Mucosa of rectum (tissue), 2 donors: ENCODE data around the gene NFIB.

Experiments
- H3K27ac ChIP-seq, 2 donors: one replicate each; pipeline ENCODE4 v1.7.0; 2013; ENCODE audit warnings: inconsistent platforms in 2 of 2, low read depth in 2 of 2, low read length in 2 of 2
- H3K27me3 ChIP-seq, 2 donors: one replicate each; pipeline ENCODE4 v1.7.0; 2013; ENCODE audit warnings: low read length in 2 of 2; ENCODE audit not compliant: control insufficient read depth in 2 of 2, insufficient read depth in 2 of 2
- H3K36me3 ChIP-seq, 2 donors: one replicate each; pipeline ENCODE4 v1.7.0; 2013; ENCODE audit warnings: low read length in 2 of 2; ENCODE audit not compliant: control insufficient read depth in 2 of 2, insufficient read depth in 2 of 2
- H3K4me1 ChIP-seq, 2 donors: one replicate each; pipeline ENCODE4 v1.7.0; 2013; ENCODE audit warnings: low read length in 2 of 2, mild to moderate bottlenecking in 1 of 2; ENCODE audit not compliant: control insufficient read depth in 2 of 2, insufficient read depth in 2 of 2
- H3K4me3 ChIP-seq, 2 donors: one replicate each; pipeline ENCODE4 v1.7.0; 2013; ENCODE audit warnings: low read length in 2 of 2
- H3K9ac ChIP-seq, 2 donors: one replicate each; pipeline ENCODE4 v1.7.0; 2013; ENCODE audit warnings: low read length in 2 of 2, low read depth in 1 of 2, mild to moderate bottlenecking in 1 of 2
- H3K9me3 ChIP-seq, 2 donors: one replicate each; pipeline ENCODE4 v1.7.0; 2013; ENCODE audit warnings: low read length in 2 of 2; ENCODE audit not compliant: control insufficient read depth in 2 of 2
- donor health status: healthy.
- donor health status: Normal muscosa, but diverticular disease.

NFIB gene

DNA sequence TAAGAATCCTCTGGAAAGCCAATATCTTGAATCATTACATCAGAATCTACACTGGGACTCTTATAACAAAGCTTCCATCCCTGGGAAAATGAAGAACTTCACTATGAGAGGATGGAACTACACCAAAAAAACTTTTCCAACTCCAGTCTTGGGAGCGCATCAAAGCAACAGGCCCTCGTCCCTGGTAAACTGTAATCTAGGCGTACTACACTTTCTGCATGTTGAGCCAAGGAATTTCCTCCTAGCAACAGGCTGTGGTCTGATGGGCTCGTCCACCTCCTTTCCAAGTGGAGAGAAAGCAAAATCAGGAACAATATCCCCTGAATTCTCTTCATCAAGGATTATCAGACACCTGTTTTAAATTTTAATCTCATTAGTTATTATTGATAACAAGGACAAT, 94.1 kb downstream of the NFIB start:
- Histone ChIP-seq H3K9me3 (no peaks in the 10 kb centered on the region), H3K4me1 (peaks cover 0 to 3% of the 10 kb centered on the region in 2 donors), H3K36me3 (no peaks in the 10 kb centered on the region), H3K9ac (no peak overlapping the region), H3K27ac (no peak overlapping the region), H3K4me3 (no peak overlapping the region), H3K27me3 (no peaks in the 10 kb centered on the region)

DNA sequence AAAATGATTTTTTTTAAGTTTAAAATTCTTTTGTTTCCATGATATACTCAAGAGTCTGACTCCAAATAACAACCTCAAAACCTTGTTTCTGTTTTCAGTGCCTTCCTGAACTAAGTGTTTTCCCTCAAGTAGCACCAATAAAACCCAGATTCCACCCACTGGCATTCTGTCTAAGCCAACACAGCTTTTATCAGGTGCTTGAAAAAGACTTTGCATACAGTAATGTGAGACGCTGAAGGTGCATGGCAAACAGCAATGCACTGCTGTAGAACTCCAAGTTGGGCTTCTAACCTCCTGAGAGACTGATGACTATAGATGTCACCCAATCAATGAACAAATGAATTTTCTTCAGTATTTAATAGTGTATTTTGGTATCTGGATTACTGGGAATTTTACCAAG, 95.7 kb downstream of the NFIB start:
- Histone ChIP-seq H3K9ac (no peak overlapping the region), H3K4me3 (no peak overlapping the region), H3K27ac (no peak overlapping the region), H3K9me3 (no peaks in the 10 kb centered on the region), H3K4me1 (peaks cover 0 to 9% of the 10 kb centered on the region in 2 donors), H3K27me3 (no peaks in the 10 kb centered on the region), H3K36me3 (no peaks in the 10 kb centered on the region)

DNA sequence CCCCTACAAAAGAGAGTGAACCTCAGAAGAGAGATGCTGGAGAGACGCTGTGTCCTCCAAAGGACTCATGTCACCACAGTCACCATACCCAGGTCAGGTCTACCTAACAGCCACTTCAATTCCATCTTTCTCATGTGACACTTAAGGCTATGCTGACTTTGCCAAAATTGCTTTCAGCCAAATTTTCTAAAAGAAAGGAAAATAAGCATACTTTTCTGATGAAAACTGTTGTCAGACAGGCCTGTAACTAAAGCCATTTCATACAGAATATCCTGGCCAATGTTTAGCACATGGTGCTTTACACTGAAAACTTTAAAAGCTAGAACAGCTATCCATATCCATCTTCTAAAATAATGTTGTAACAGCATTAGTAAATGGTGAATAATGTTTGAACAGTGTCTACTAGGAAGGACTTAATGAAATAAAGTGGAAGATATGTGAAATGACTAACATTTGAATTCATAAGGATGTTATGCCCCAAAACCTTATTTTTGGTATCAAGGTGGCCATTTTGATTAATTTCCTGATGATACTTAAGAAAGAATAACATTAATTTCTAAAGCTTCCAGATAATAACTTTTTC, 97.2 kb downstream of the NFIB start:
- Histone ChIP-seq H3K4me1 (peaks cover 0 to 9% of the 10 kb centered on the region in 2 donors), H3K9ac (no peak overlapping the region), H3K27ac (no peak overlapping the region), H3K27me3 (no peaks in the 10 kb centered on the region), H3K36me3 (no peaks in the 10 kb centered on the region), H3K9me3 (no peaks in the 10 kb centered on the region), H3K4me3 (no peak overlapping the region)

DNA sequence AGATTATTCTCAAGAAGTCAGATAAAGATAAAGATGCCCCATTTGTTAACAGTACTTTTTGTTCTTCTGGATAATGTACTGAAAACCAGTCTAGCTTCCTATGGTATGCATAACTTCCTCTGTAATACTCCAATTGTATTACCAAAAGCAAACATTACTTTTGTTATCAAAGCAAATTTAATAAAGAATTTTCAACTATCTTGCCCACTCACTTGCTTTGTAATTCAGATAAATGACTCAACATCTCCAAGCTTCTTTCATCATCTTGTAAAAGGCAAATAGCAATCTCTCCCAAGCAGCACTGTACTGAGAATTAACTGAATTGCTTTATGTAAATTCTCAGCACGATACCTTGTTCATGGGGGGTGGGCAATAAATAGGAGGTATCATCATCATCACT, 98.3 kb downstream of the NFIB start:
- H3K27ac ChIP-seq: no peak overlapping the region
- H3K36me3 ChIP-seq: no peaks in the 10 kb centered on the region
- no peak overlapping the region for H3K9ac ChIP-seq
- no peaks in the 10 kb centered on the region for H3K27me3 ChIP-seq
- H3K9me3 ChIP-seq: no peaks in the 10 kb centered on the region
- H3K4me3 ChIP-seq: no peak overlapping the region
- H3K4me1 ChIP-seq: peaks cover 0 to 9% of the 10 kb centered on the region in 2 donors

DNA sequence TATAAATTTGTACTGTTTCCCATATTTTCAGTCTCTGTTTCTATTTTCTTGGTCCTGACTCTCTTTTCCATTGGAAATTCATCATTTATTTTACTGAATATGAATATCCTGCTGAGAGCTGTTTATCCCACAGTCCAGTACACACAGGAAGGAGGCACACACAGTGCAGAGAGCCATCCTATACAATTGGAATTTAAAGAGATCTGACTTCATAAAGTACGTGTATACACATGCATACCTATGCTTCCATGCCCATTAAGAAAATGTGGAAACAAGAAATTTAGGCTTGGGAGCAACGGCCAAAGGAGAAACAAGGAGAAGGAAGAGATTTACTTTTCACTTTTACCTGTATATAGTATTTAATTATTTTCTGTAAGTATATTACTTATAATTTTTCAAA, 99.2 kb downstream of the NFIB start:
- Histone ChIP-seq H3K36me3 (no peaks in the 10 kb centered on the region), H3K4me1 (peaks cover 0 to 9% of the 10 kb centered on the region in 2 donors), H3K9ac (no peak overlapping the region), H3K4me3 (no peak overlapping the region), H3K27me3 (no peaks in the 10 kb centered on the region), H3K27ac (no peak overlapping the region), H3K9me3 (no peaks in the 10 kb centered on the region)

DNA sequence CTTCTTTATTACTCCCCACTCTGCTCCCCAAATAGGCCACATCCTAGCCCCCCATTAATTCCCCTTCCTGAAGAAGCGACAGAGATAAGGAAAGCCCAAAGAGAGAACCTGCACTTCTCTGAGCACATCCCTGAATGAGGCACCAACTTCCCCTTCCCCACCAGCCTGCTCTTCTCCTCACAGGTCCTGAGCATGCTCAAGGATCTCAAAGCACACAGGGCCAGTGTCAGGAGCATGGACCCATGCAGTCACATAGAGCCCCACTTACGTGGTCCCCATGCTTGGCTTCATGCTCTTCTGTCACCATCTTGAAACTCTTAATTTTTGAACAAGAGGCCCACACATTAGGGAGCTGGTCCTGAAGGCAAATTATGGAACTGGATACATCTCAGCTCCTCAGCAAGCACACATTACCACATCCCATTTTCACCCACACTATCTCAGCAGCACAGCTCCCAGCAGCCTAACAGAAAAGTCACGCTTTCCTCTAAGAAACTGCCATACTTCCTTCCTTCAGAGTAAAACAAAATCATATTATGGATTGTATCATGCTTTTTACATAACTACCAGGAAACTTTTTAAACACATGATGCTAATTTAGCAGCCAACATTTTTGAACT, 99.8 kb downstream of the NFIB start:
- Histone ChIP-seq H3K36me3 (no peaks in the 10 kb centered on the region), H3K4me1 (peaks cover 0 to 9% of the 10 kb centered on the region in 2 donors), H3K9ac (no peak overlapping the region), H3K9me3 (no peaks in the 10 kb centered on the region), H3K27me3 (no peaks in the 10 kb centered on the region), H3K4me3 (no peak overlapping the region), H3K27ac (no peak overlapping the region)

DNA sequence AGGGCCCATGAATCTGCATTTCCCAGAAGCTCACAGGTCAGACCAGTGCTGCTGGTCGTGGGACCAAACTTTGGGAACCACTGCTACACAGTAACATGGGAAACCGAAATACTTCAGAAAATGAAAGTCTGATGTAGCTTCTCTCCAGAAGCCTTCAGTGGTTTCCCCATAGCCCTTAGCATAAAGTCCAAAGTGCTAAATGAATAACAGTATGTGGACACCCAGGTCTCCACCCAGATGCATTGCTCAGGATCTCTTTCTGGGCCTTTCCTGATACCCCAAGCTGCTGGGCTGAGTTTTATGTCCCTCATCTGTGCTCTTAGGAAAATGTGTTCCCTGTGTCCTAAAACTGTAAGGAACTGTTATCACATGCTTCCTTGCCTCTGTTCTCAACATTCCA, 100.4 kb downstream of the NFIB start:
- H3K27me3 ChIP-seq: no peaks in the 10 kb centered on the region
- H3K4me1 ChIP-seq: peaks cover 0 to 9% of the 10 kb centered on the region in 2 donors
- no peaks in the 10 kb centered on the region for H3K9me3 ChIP-seq
- peak overlapping the region; percentile 35 to 37 for H3K4me3 ChIP-seq
- no peak overlapping the region for H3K9ac ChIP-seq
- no peaks in the 10 kb centered on the region for H3K36me3 ChIP-seq
- H3K27ac ChIP-seq: peak overlapping the region; percentile 68 to 75

DNA sequence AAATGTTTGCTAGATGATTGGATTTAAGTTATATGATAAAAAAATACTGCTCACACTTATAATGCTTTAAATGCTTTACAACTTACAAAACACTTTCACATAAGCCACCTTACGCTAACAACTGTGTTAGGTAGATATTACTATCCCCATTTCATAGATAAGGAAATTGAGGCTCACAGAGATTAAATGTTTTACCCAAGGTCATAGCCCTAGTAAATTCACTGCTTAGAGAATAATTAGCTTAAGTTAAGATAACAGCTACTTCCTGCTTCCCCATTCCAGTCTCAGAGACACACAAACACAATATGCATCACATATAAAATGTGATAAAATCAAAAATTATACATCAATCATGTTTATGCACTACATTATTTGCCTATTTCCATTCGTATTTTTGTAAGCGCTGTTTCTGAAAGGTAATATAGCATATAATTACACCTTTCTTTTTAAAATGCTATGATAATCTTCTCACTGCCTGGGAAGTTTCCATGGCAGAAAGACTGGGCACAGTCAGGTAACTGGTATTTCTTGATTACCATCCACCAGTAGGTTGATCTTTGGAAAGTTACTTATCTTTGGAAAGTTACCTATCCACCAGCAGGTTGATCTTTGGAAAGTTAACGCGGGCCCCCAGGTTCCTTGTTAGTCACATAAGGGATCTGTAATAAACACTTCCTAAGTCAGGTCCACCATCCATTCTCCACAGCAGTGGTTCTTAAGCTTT, 101.1 kb downstream of the NFIB start:
- no peak overlapping the region for H3K9ac ChIP-seq
- no peaks in the 10 kb centered on the region for H3K27me3 ChIP-seq
- H3K9me3 ChIP-seq: no peaks in the 10 kb centered on the region
- H3K4me3 ChIP-seq: peak overlapping the region; percentile 35 to 37
- H3K36me3 ChIP-seq: no peaks in the 10 kb centered on the region
- H3K27ac ChIP-seq: peak overlapping the region; percentile 68 to 75
- H3K4me1 ChIP-seq: peaks cover 0 to 5% of the 10 kb centered on the region in 2 donors

DNA sequence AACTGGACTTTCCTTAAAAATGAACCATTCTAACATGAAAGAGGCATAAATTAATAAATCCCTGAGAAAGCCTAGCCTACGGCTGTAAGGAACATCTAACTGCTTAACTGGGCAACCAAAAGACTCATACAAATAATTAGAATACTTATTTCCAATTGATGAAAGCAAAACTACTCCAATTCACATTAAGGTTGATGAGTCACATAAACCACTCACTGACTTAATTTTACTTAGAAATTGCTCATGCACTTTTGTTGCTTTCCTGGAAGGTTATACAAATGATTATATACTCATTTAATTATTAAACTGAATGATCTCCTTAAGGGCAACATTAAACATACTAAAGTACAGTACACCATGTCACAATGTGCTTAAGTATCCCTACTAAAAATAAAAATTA, 101.9 kb downstream of the NFIB start:
- Histone ChIP-seq H3K9me3 (no peaks in the 10 kb centered on the region), H3K4me1 (peaks cover 0 to 8% of the 10 kb centered on the region in 2 donors), H3K27ac (no peak overlapping the region), H3K27me3 (no peaks in the 10 kb centered on the region), H3K36me3 (no peaks in the 10 kb centered on the region), H3K4me3 (no peak overlapping the region), H3K9ac (no peak overlapping the region)

DNA sequence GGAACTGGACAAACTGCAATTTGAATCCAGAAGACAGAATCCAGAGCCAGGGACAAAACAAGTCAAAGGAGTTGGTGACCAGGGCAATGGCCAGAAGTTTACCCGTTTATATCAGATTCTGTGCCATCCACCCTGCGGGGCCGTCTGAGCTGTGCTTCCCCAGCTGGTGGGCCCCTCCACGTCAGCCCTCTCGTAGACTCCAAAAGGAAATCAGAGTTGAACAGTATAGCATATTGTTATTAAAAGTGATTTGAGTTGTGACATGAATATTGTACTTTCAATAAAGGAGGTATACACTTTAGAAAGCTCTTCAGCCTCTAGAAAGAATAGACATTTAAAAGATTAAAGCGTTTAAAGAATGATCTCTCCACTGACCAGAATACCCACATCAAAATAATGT, 102.4 kb downstream of the NFIB start:
- peaks cover 0 to 8% of the 10 kb centered on the region in 2 donors for H3K4me1 ChIP-seq
- H3K27me3 ChIP-seq: no peaks in the 10 kb centered on the region
- H3K27ac ChIP-seq: no peak overlapping the region
- H3K9ac ChIP-seq: no peak overlapping the region
- H3K9me3 ChIP-seq: no peaks in the 10 kb centered on the region
- no peak overlapping the region for H3K4me3 ChIP-seq
- H3K36me3 ChIP-seq: no peaks in the 10 kb centered on the region
